ENCODE measurements around the gene TTC7B.

GRCh38 chr14:90572441-90573150 lies 243.6 kb downstream of the TTC7B start:
- TF ChIP-seq RAD21 (IDR thresholded peaks at IDR 0.05 in 1 of 2, conservative IDR thresholded peaks at IDR 0.05 in 1 of 2; ENCODE audit: low read depth in 2 of 2, low read length in 2 of 2) = no peak
- no peak for TF ChIP-seq CBX8 (IDR thresholded peaks at IDR 0.05; ENCODE audit: borderline replicate concordance, low read depth, low read length)
- TF ChIP-seq RXRA (IDR thresholded peaks at IDR 0.05; ENCODE audit: insufficient read depth, low read depth, low read length) = no peak
- no peak for TF ChIP-seq USF2 (IDR thresholded peaks at IDR 0.05; ENCODE audit: low read length)
- TF ChIP-seq SUZ12 (IDR thresholded peaks at IDR 0.05; ENCODE audit: low read length) = no peak
- TF ChIP-seq CTCF (IDR thresholded peaks at IDR 0.05; ENCODE audit: control extremely low read depth in 1 of 3, insufficient read depth in 1 of 3, low read depth in 1 of 3, low read length in 3 of 3) = no peak
- no peak for TF ChIP-seq POLR2A (IDR thresholded peaks at IDR 0.05; ENCODE audit: control extremely low read depth in 1 of 2, low read depth in 2 of 2, low read length in 2 of 2)
- TF ChIP-seq RBBP5 (IDR thresholded peaks at IDR 0.05; ENCODE audit: borderline replicate concordance, low read depth, low read length) = no peak
- TF ChIP-seq ASH2L (IDR thresholded peaks at IDR 0.05; ENCODE audit: low read length) = no peak
- no peak for TF ChIP-seq POLR2AphosphoS5 (IDR thresholded peaks at IDR 0.05; ENCODE audit: low read depth, low read length)
- TF ChIP-seq CEBPB (IDR thresholded peaks at IDR 0.05; ENCODE audit: low read depth, low read length) = no peak
- no peak for TF ChIP-seq EZH2 (IDR thresholded peaks at IDR 0.05; ENCODE audit: low read depth, low read length, severe bottlenecking)
